LoVo (cell line): ENCODE data around the gene GMDS.

Experiments
- DNase-seq: peaks from one replicate; pipeline ENCODE4 v3.0.0-alpha.2; 2016; ENCODE audit warnings: low spot score

GMDS gene

GRCh38 chr6:1832844-1833787, 412.3 kb downstream of the GMDS start:
- DNase-seq, result no peak

GRCh38 chr6:1832358-1832757, 413.0 kb downstream of the GMDS start:
- DNase-seq, result no peak

- DNase-seq, result no peak
These were observed 417.2 kb downstream of the GMDS start for GRCh38 chr6:1827984-1828793.

- no peak for DNase-seq
These were observed 419.5 kb downstream of the GMDS start for GRCh38 chr6:1825926-1826325.

GRCh38 chr6:1825277-1825676, 420.1 kb downstream of the GMDS start:
- DNase-seq, result no peak

GRCh38 chr6:1821513-1822183, 423.8 kb downstream of the GMDS start:
- no peak for DNase-seq

GRCh38 chr6:1821164-1821512, 424.3 kb downstream of the GMDS start:
- DNase-seq, result no peak

- DNase-seq, result no peak
These were observed 424.7 kb downstream of the GMDS start for GRCh38 chr6:1820714-1821113.

GRCh38 chr6:1820165-1820564, 425.2 kb downstream of the GMDS start:
- DNase-seq, result no peak

GRCh38 chr6:1819007-1819406, 426.4 kb downstream of the GMDS start:
- DNase-seq, result no peak

GRCh38 chr6:1817033-1817761, 428.2 kb downstream of the GMDS start:
- no peak for DNase-seq

GRCh38 chr6:1815827-1816452, 429.5 kb downstream of the GMDS start:
- no peak for DNase-seq

- no peak for DNase-seq
These were observed 431.1 kb downstream of the GMDS start for GRCh38 chr6:1814279-1814678.

GRCh38 chr6:1812487-1812886, 432.9 kb downstream of the GMDS start:
- DNase-seq, result no peak

GRCh38 chr6:1812034-1812433, 433.4 kb downstream of the GMDS start:
- no peak for DNase-seq

GRCh38 chr6:1810880-1811279, 434.5 kb downstream of the GMDS start:
- DNase-seq, result no peak

GRCh38 chr6:1809291-1809988, 436.0 kb downstream of the GMDS start:
- no peak for DNase-seq

- DNase-seq, result no peak
These were observed 438.5 kb downstream of the GMDS start for GRCh38 chr6:1806935-1807334.

GRCh38 chr6:1802491-1803395, 442.7 kb downstream of the GMDS start:
- DNase-seq, result no peak

GRCh38 chr6:1801401-1801800, 444.0 kb downstream of the GMDS start:
- DNase-seq, result no peak
